Measurements from ENCODE around the gene EDA.

DNA sequence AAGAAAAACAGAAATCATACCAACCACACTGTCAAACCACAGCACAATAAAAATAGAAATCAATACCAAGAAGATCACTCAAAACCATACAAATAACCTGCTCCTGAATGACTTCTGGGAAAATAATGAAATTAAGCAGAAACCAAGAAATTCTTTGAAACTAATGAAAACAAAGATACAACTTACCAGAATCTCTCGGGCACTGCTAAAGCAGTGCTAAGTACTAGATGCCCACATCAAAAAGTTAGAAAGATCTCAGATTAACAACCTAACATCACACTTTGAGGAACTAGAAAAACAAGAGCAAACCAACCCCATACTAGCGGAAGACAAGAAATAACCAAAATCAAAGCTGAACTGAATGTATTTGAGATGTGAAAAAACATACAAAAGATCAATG, 400.6 kb downstream of the EDA start:
- TF ChIP-seq, protein P1, sequence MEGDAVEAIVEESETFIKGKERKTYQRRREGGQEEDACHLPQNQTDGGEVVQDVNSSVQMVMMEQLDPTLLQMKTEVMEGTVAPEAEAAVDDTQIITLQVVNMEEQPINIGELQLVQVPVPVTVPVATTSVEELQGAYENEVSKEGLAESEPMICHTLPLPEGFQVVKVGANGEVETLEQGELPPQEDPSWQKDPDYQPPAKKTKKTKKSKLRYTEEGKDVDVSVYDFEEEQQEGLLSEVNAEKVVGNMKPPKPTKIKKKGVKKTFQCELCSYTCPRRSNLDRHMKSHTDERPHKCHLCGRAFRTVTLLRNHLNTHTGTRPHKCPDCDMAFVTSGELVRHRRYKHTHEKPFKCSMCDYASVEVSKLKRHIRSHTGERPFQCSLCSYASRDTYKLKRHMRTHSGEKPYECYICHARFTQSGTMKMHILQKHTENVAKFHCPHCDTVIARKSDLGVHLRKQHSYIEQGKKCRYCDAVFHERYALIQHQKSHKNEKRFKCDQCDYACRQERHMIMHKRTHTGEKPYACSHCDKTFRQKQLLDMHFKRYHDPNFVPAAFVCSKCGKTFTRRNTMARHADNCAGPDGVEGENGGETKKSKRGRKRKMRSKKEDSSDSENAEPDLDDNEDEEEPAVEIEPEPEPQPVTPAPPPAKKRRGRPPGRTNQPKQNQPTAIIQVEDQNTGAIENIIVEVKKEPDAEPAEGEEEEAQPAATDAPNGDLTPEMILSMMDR (conservative IDR thresholded peaks at IDR 0.05; ENCODE audit: low read length): no peak
- TF ChIP-seq EZH2phosphoT487 (IDR thresholded peaks at IDR 0.05; ENCODE audit: borderline replicate concordance): no peak

Measured in Loucy (cell line).